Body of pancreas (tissue), 4 donors: ENCODE measurements around the gene P3R3URF. TPM values are rescaled to one million over a fixed set of nuclear protein-coding genes. Genes with fewer than 3 reads are reported as not detected.

Experiments
- ATAC-seq: fragments of 150-250 bp; one replicate; pipeline ENCODE4 v1.9.1; 2016
- DNase-seq, 4 donors: peaks; one replicate each; pipeline ENCODE4 v3.0.0-alpha.2; 2019
- H3K27ac ChIP-seq, 4 donors: fragments of 200-600 bp; sonication (generic); 1 replicate in 3 of 4; 2 replicates in 1 of 4; pipeline versions ENCODE4 v1.5.1 to v1.6.1; 2016 to 2019; ENCODE audit warnings: mild to moderate bottlenecking in 1 of 4, mixed read lengths in 1 of 4, moderate library complexity in 1 of 4
- H3K27me3 ChIP-seq, 2 donors: fragments of 200-600 bp; sonication (generic); one replicate each; pipeline ENCODE4 v1.6.0; 2016; ENCODE audit warnings: mild to moderate bottlenecking in 1 of 2
- H3K36me3 ChIP-seq, 2 donors: fragments of 200-600 bp; sonication (generic); replicated peaks in 1 of 2; 2 replicates each; pipeline ENCODE4 v1.5.1; 2016; ENCODE audit warnings: low read depth in 2 of 2; ENCODE audit not compliant: insufficient read depth in 1 of 2
- H3K4me1 ChIP-seq: fragments of 200-600 bp; sonication (generic); one replicate; pipeline ENCODE4 v1.6.0; 2016
- H3K4me3 ChIP-seq, 2 donors: fragments of 200-600 bp; sonication (generic); 1 replicate in 1 of 2; 2 replicates in 1 of 2; pipeline ENCODE4 v1.5.1; 2016 to 2019
- H3K9me3 ChIP-seq, 3 donors: fragments of 200-600 bp; sonication (generic); 1 replicate in 2 of 3; 2 replicates in 1 of 3; pipeline ENCODE4 v1.5.1; 2016
- POLR2A ChIP-seq, 3 donors: fragments of 450-650 bp; IDR thresholded peaks; one replicate each; pipeline ENCODE4 v1.6.1; 2016; ENCODE audit warnings: antibody characterized with exemption in 3 of 3, mild to moderate bottlenecking in 2 of 3
- WGBS, 2 donors: methylation state at CpG; one replicate each; pipeline ENCODE4 v1.1.5; 2017; 5-methylcytosine and 5-hydroxymethylcytosine counted together
- intact Hi-C: fragments of 100-400 bp; cut with DNase I; formaldehyde crosslinking; loops from one replicate; pipeline ENCODE4 v1.15.1; 2023
- total RNA-seq, 2 donors: library from RNA; depleted of rRNA; stranded (reverse); fragments of >200 nt; gene quantifications; one replicate each; pipeline ENCODE4 v1.1.0, GENCODE V29; 2016
- TF ChIP-seq, protein P1 (sequence below), 7 experiments: fragments of 450-650 bp in 4 of 7; fragments of 200-600 bp in 3 of 7; sonication (generic) in 3 of 7; IDR thresholded peaks; one replicate each; pipeline ENCODE4 v1.5.1; 2016 to 2019; ENCODE audit warnings: antibody characterized with exemption in 7 of 7

Gene P3R3URF
- total RNA-seq, 2 donors from 2014 or later = not detected

DNA sequence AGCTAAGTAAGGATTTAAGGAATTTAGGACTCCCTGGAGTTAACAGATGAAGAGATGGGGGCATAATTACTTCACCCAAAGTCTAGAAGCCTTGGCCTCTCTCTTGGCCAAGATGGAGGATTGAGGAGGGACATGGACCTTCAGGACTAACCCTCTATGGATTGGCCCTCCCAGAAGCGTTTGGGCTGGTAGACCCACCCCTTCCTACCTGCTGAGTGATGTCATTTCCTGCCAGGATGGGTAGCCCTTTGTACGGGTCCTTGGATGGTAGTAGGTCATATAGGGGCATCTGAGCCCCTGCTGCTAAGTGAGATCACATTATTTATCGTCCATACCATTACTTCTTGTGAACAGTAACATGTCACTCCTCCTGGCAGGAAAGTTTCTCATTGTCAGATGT, 44.5 kb upstream of the P3R3URF start:
- no peaks in the 10 kb centered on the region for H3K36me3 ChIP-seq
- no peak for DNase-seq
- no peaks in the 10 kb centered on the region for H3K27me3 ChIP-seq
- no peak overlapping the region for H3K27ac ChIP-seq
- TF ChIP-seq, protein P1, sequence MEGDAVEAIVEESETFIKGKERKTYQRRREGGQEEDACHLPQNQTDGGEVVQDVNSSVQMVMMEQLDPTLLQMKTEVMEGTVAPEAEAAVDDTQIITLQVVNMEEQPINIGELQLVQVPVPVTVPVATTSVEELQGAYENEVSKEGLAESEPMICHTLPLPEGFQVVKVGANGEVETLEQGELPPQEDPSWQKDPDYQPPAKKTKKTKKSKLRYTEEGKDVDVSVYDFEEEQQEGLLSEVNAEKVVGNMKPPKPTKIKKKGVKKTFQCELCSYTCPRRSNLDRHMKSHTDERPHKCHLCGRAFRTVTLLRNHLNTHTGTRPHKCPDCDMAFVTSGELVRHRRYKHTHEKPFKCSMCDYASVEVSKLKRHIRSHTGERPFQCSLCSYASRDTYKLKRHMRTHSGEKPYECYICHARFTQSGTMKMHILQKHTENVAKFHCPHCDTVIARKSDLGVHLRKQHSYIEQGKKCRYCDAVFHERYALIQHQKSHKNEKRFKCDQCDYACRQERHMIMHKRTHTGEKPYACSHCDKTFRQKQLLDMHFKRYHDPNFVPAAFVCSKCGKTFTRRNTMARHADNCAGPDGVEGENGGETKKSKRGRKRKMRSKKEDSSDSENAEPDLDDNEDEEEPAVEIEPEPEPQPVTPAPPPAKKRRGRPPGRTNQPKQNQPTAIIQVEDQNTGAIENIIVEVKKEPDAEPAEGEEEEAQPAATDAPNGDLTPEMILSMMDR (IDR thresholded peaks at IDR 0.05) = no peak
- TF ChIP-seq POLR2A (IDR thresholded peaks at IDR 0.05) = no peak
- intact Hi-C loops = loop anchor here (5.0 kb wide), 1 partner anchor 184 kb away; no protein-coding TSS in a partner anchor
- no peaks in the 10 kb centered on the region for H3K4me1 ChIP-seq
- no peaks in the 10 kb centered on the region for H3K9me3 ChIP-seq
- WGBS, 2 donors = 68 to 75% methylated on average over 3 of the region's 3 CpGs
- ATAC-seq = no peak
- no peak overlapping the region for H3K4me3 ChIP-seq

- DNase-seq (no peak), ATAC-seq (no peak)
- Histone ChIP-seq H3K4me3 (no peak overlapping the region), H3K9me3 (no peaks in the 10 kb centered on the region), H3K4me1 (no peaks in the 10 kb centered on the region), H3K27me3 (no peaks in the 10 kb centered on the region), H3K27ac (no peak overlapping the region), H3K36me3 (no peaks in the 10 kb centered on the region)
- TF ChIP-seq POLR2A (IDR thresholded peaks at IDR 0.05) = no peak
- TF ChIP-seq, protein P1 (IDR thresholded peaks at IDR 0.05) = no peak
- 30 to 63% methylated on average over 6 to 18 of the region's 18 CpGs for WGBS, 2 donors
- intact Hi-C loops = loop anchor here (5.0 kb wide), 1 partner anchor 183 kb away; no protein-coding TSS in a partner anchor
These were observed 43.5 kb upstream of the P3R3URF start for GRCh38 chr1:46219551-46220520.

GRCh38 chr1:46218443-46218842, 42.2 kb upstream of the P3R3URF start:
- Histone ChIP-seq H3K4me1 (no peaks in the 10 kb centered on the region), H3K36me3 (no peaks in the 10 kb centered on the region), H3K27me3 (no peaks in the 10 kb centered on the region), H3K27ac (no peak overlapping the region), H3K4me3 (no peak overlapping the region), H3K9me3 (no peaks in the 10 kb centered on the region)
- TF ChIP-seq, protein P1 (IDR thresholded peaks at IDR 0.05) = no peak
- no peak for TF ChIP-seq POLR2A (IDR thresholded peaks at IDR 0.05)
- intact Hi-C loops = no loop called here
- DNase-seq (no peak), ATAC-seq (no peak)
- WGBS, 2 donors = 72 to 83% methylated on average over 8 of the region's 8 CpGs

GRCh38 chr1:46215504-46215903, 39.2 kb upstream of the P3R3URF start:
- no peaks in the 10 kb centered on the region for H3K27me3 ChIP-seq
- ATAC-seq (no peak), DNase-seq (no peak)
- H3K9me3 ChIP-seq = no peaks in the 10 kb centered on the region
- TF ChIP-seq, protein P1 (IDR thresholded peaks at IDR 0.05) = no peak
- TF ChIP-seq POLR2A (IDR thresholded peaks at IDR 0.05) = no peak
- H3K4me3 ChIP-seq = no peak overlapping the region
- intact Hi-C loops = no loop called here
- H3K4me1 ChIP-seq = no peaks in the 10 kb centered on the region
- no peak overlapping the region for H3K27ac ChIP-seq
- no peaks in the 10 kb centered on the region for H3K36me3 ChIP-seq
